Inferior parietal cortex (tissue), 1 donor: ENCODE measurements around the gene VSTM2B.
A peak's percentile ranks its signal among the peaks of the same experiment; 100 is the strongest.

ENCODE experiments used
- DNase-seq: peaks from one replicate; pipeline ENCODE4 v3.0.0-alpha.2; 2016; ENCODE audit errors: extremely low spot score

VSTM2B gene

DNA sequence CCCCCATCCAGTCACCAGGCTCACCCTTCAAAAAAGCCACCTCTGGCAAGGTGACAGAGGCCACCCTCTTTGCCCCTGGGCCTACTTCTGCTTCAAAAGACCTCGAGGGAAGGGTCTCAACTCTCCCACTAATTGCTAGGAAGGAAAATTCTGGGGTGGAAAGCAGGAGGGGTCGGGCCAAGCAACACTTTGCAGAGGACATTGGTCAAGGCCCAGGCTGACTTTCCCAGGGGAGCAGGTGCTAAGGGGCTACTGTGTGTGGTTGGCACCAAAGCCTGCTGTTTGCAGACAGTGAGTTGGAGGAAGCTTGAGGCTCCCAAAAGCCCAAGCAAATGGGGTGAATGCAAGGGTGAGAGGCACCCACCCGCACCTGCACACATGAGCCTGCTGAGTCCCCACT, 28.6 kb upstream of the VSTM2B start:
- no peak for DNase-seq

DNA sequence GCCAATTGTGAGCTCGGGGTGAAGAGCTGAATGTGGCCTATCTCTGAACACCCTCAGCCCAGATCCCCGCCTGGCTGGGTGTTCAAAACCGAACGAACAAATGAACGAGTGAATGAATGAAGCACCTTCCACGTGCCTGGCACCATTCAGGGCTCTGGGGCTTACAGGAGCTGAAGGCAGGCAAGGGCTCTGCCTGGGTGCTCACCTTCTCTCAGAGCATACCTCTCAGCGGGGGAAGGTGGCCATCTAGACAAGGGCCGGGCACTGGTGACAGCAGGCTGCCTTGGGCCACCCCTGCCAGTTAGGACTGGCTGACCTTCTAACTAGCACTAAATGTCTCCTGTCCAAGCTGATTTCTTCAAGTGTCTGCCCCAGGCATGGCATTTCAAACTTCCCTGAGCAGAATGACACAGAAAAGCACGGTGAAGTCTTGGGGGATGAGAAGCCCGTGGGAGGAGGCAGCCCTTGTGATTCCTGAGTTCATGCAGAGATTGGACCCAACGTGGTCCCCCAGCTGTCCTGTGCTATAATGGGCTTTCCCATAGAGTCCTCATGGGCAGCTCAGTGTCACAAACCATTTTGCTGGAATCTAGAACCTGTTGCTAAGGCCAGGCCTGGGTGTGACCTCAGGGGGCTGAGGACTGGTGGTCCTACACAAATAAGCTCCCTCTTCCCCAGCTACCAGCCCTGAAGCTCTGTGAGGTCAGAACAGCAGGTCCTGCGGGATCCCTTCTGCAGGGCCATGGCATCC, 27.9 kb upstream of the VSTM2B start:
- no peak for DNase-seq

- DNase-seq = no peak
Measured at GRCh38 chr19:29499261-29499920, 26.4 kb upstream of the VSTM2B start.

GRCh38 chr19:29499921-29500590, 25.7 kb upstream of the VSTM2B start:
- DNase-seq = no peak

DNA sequence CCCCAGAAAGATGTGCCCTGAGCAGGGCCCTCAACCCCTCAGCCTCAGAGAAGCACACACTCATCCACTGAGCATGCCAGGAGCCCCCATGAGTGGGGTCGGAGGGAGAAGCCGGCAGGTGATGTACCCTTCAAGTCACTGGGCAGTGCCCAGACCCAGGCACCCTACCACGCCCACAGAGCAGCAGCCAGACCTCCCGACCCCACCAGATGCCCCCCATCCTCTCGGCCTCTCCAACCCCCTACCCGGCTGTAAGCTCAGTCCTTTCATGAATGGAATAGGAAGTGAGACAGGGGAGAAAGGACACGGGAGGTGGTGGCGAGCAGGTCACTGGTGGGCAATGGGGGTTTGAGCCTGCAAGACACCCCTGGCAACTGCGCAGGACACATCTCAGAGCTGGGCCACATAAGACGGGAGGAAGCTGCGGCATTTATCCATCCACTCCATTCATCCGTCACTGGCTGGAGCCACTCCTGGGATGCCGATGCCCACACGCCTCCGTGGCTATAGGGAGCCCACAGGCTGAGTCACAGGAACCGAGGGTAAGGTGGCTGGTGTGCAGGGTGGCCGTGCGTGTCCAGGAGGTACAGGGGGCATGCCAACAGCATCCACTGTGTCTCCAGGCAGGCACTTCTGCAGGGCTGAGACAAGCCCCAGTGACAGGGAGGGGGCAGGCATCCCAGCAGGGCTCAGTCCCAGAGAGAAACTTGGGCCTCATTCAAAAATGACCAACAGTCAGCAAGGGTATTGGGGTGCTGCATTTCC, 23.8 kb upstream of the VSTM2B start:
- DNase-seq = no peak

GRCh38 chr19:29502581-29502850, 23.3 kb upstream of the VSTM2B start:
- DNase-seq = no peak

DNA sequence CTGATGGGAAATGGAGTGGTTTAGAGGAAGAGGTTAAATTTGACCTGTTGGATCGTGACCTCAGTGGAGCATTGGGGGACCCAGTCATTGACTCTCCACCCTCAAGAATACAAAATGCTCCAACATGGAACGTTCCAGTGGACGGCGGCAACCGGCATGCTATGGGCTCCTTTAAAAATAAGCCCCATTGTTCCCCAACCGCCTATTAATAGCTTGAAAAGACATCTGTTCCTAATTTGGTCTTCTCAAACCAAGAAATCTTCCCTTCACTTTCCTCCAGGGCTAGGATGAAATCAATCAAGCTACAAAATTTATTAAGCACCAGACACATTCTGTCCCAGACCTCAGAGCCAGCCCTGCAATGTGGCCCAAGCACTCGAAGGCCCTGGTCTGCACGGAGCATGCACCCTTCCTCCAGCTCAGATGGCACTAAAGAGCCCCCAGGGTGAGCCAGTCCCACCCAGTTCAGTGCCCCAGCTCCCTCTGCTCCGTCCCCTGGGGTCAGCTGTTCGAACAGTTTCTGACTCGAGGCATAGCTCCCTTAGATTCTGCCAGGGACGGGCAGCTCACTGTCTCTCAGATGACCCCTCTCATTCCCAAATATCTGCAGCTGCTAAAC, 22.5 kb upstream of the VSTM2B start:
- no peak for DNase-seq

DNA sequence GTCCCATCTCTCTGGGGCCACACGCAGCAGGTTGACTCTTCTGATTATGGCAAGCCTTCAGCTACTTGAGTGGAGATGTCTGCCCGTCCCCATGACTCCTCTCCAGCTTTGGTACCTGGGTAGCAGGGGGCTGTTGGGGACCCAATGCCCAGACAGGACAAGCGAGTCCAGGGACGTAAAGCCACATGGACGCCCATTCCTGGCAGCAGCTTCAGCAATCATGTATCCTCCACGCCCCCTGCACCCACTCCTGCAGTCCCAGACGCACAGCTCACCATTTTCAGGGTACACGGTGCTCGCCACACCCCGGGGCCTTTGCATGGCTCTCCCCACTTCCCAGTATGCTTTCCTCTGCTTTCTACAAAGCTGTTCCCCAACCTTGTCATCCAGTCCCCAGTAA, 22.0 kb upstream of the VSTM2B start:
- DNase-seq = no peak

DNA sequence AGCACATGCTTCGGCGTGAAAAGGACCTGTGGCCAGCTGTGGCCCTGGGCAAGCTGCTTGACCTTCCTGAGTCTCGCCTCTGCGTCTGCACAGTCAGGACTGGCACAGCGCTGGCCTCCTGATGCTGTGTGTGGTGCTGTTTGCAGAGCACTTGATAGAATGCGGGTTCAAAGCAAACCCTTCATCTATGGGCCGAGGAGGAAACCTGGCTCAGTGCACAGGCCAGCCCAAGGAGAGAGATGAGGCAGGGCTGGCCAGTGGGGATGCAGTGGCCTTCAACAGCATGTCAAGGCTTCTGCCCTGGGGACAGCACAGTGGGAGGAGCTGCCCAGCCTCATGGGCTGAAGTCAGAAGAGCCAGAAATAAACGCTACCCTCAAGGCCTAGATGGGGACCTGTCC, 21.3 kb upstream of the VSTM2B start:
- no peak for DNase-seq

DNA sequence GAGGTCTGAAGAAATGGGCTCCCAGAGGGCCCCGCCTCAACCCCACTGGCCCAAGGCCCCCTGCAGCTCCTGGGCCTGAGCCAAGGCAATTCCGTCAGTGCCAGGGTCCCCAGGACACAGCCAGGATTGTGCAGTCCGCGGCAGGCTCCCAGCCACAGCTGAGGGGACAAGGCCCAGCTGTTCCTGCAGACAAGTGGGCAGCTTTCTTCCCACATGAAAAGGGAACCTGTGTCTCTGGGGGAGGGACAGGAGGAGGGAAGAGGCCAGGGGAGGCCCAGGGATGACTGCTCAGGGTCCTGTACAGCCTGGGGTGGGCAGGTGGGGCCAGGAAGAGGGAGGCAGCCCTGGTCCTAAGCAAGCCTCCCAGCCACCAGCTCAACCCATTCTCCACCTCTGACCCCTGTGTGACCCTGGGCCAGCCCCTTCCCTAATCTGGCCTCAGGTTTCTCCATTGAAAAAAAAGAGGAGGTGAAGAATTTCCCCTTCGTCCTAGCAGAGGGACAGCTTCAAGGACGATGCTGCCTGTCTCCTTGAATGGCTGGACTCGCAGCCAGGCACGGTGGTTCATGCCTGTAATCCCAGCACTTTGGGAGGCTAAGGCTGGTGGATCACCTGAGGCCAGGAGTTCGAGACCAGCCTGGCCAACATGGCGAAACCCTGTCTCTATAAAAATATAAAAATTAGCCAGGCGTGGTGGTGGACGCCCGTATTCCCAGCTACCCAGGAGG, 20.5 kb upstream of the VSTM2B start:
- DNase-seq = peak; percentile 89

DNA sequence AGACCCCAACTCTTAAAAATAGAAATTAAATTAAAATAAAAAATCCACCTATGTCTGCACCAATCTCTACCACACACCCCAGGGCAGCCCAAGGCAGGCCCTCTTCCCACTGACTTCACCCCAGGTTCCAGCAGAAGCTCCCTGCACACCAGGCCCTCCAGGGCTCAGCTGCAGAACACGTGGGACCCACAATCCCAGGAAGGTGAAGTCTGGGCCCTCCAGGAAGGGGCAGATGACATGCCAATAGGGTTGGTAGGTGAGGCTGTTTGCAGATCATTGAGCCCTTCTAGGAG, 19.2 kb upstream of the VSTM2B start:
- no peak for DNase-seq

GRCh38 chr19:29507081-29507860, 18.5 kb upstream of the VSTM2B start:
- no peak for DNase-seq

DNA sequence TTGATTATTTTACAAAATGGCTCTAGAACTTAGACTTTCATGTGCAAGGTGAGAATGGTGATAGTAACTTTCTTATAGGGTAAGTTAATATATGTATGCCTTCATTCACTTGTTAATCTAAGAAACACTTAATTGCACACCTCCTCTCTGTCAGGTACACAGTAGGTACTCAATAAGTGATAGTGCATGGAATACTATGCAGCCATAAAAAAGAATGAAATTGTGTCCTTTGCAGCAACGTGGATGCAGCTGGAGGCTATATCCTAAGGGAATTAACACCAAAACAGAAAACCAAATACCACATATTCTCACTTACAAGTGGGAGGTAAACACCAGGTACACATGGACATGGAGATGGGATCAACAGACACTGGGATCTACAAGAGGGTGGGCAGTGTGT, 17.6 kb upstream of the VSTM2B start:
- no peak for DNase-seq

GRCh38 chr19:29509456-29509855, 16.3 kb upstream of the VSTM2B start:
- no peak for DNase-seq

DNA sequence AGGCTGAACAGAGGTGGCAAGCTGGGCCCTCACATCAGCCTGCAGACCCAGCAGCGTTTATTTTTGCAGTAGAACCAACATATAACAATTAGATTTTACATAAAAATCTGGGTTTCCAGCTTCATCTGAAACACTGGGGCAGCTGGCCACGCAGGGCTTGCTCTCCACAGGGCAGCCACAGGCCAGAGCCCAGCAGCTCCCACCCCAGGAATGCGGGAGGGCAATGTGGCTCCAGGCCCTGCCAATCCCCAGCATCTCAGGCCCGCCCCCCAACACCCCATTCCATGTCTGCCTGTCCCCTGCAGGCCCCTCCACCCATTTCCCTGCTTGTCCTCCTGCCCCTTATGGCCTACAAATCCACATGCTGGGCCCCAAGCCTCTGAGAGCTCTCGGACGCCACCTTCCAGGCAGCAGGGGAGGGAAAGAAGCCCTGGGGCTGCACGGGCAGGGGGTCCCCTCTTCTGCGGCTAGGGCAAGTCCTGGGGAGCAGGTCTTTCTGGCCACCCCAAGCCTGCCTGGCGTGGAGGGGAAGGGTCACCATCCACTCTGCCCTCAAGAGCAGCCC, 15.0 kb upstream of the VSTM2B start:
- no peak for DNase-seq

DNA sequence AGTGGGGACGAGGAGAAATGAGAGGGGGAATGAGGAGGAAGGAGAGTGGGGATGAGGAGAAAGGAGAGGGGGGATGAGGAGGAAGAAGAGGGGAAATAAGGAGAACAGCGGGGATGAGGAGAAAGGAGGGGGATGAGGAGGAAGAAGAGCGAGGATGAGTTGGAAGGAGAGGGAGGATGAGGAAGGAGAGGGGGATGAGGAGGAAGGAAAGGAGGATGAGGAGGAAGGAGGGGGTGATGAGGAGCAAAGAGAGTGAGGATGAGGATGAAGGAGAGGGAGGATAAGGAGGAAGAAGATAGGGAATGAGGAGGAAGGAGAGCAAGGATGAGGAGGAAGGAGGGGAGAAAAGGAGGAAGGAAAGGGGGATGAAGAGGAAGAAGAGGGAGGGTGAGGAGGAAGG, 14.0 kb upstream of the VSTM2B start:
- DNase-seq = no peak

DNA sequence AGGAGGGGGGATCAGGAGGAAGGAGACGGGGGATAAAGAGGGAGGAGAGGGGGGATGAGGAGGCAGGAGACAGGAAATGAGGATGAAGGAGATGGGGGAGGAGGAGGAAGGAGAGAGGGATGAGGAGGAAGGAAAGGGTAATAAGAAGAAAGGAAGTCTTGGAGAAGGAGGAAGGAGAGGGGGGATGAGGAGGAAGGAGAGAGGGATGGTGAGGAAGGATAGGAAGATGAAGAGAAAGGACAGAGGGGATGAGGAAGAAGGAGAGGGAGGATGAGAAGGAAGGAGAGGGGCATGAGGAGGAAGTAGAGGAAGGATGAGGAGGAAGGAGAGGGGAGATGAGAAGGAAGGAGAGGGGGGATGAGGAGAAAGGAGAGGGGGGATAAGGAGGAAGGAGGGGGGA, 13.0 kb upstream of the VSTM2B start:
- no peak for DNase-seq

- DNase-seq = no peak
Measured at GRCh38 chr19:29514525-29515232, 11.1 kb upstream of the VSTM2B start.

- DNase-seq = no peak
Measured at GRCh38 chr19:29515233-29515619, 10.6 kb upstream of the VSTM2B start.
